Trophoblast cell (in vitro differentiated cells and primary cell): Measurements from ENCODE around the gene HTRA2.

Source experiments
- DNase-seq, 2 donors: peaks; one replicate each; pipeline ENCODE4 v3.0.0-alpha.2; 2016
- H2AFZ ChIP-seq: 2 replicates; pipeline ENCODE4 v1.6.1; 2013; ENCODE audit warnings: low read length, moderate library complexity, mild to moderate bottlenecking; ENCODE audit not compliant: insufficient read depth, poor library complexity
- H2AK5ac ChIP-seq: 2 replicates; pipeline ENCODE4 v1.6.1; 2013; ENCODE audit warnings: mild to moderate bottlenecking, low read length
- H2BK120ac ChIP-seq: 2 replicates; pipeline ENCODE4 v1.6.1; 2013; ENCODE audit warnings: low read length, mild to moderate bottlenecking, moderate library complexity; ENCODE audit not compliant: insufficient read depth, poor library complexity
- H2BK12ac ChIP-seq: 2 replicates; pipeline ENCODE4 v1.6.1; 2013; ENCODE audit warnings: mild to moderate bottlenecking, low read length, moderate library complexity
- H2BK5ac ChIP-seq: 2 replicates; pipeline ENCODE4 v1.6.1; 2013; ENCODE audit warnings: low read length, low read depth, moderate library complexity, mild to moderate bottlenecking; ENCODE audit not compliant: poor library complexity
- H3K14ac ChIP-seq: 2 replicates; pipeline ENCODE4 v1.6.1; 2013; ENCODE audit warnings: mild to moderate bottlenecking, low read length
- H3K18ac ChIP-seq: 2 replicates; pipeline ENCODE4 v1.6.1; 2013; ENCODE audit warnings: mild to moderate bottlenecking, low read length
- H3K23ac ChIP-seq: 2 replicates; pipeline ENCODE4 v1.6.1; 2013; ENCODE audit warnings: low read length
- H3K27ac ChIP-seq: 2 replicates; pipeline ENCODE4 v1.5.1; 2013; ENCODE audit warnings: low read depth, mild to moderate bottlenecking, inconsistent platforms, low read length, moderate library complexity
- H3K27me3 ChIP-seq: 2 replicates; pipeline ENCODE4 v1.6.1; 2013; ENCODE audit warnings: inconsistent platforms, mild to moderate bottlenecking, low read length, moderate library complexity; ENCODE audit not compliant: insufficient read depth
- H3K36me3 ChIP-seq, 2 experiments: 1 replicate in 1 of 2; 2 replicates in 1 of 2; pipeline ENCODE4 v1.6.1; 2013; ENCODE audit warnings: low read length in 2 of 2, mild to moderate bottlenecking in 2 of 2, moderate library complexity in 1 of 2; ENCODE audit not compliant: insufficient read depth in 2 of 2, control insufficient read depth in 1 of 2
- H3K4ac ChIP-seq: 2 replicates; pipeline ENCODE4 v1.6.1; 2013; ENCODE audit warnings: low read depth, mild to moderate bottlenecking, low read length, moderate library complexity
- H3K4me1 ChIP-seq, 2 experiments: 1 replicate in 1 of 2; 2 replicates in 1 of 2; pipeline ENCODE4 v1.6.1; 2013; ENCODE audit warnings: low read length in 2 of 2, mild to moderate bottlenecking in 2 of 2, moderate library complexity in 1 of 2; ENCODE audit not compliant: insufficient read depth in 2 of 2, control insufficient read depth in 1 of 2
- H3K4me2 ChIP-seq: 2 replicates; pipeline ENCODE4 v1.6.1; 2013; ENCODE audit warnings: inconsistent platforms, mild to moderate bottlenecking, low read length, moderate library complexity
- H3K4me3 ChIP-seq: 2 replicates; pipeline ENCODE4 v1.5.1; 2013; ENCODE audit warnings: mild to moderate bottlenecking, low read depth, low read length, inconsistent platforms
- H3K79me1 ChIP-seq: one replicate; pipeline ENCODE4 v1.6.1; 2013; ENCODE audit warnings: low read length
- H3K79me2 ChIP-seq: 2 replicates; pipeline ENCODE4 v1.6.1; 2013; ENCODE audit warnings: low read length, mild to moderate bottlenecking; ENCODE audit not compliant: control insufficient read depth, insufficient read depth, poor library complexity
- H3K9ac ChIP-seq: 2 replicates; pipeline ENCODE4 v1.6.1; 2013; ENCODE audit warnings: mild to moderate bottlenecking, low read length
- H3K9me3 ChIP-seq: 2 replicates; pipeline ENCODE4 v1.6.1; 2013; ENCODE audit warnings: low read depth, mild to moderate bottlenecking, control low read depth, inconsistent platforms, low read length; ENCODE audit not compliant: insufficient read depth
- H4K12ac ChIP-seq: 2 replicates; pipeline ENCODE4 v1.6.1; 2013; ENCODE audit warnings: low read depth, mild to moderate bottlenecking, low read length, moderate library complexity
- H4K8ac ChIP-seq: 2 replicates; pipeline ENCODE4 v1.6.1; 2013; ENCODE audit warnings: low read depth, mild to moderate bottlenecking, low read length, moderate library complexity
- H4K91ac ChIP-seq: one replicate; pipeline ENCODE4 v1.6.1; 2013; ENCODE audit warnings: low read depth, mild to moderate bottlenecking, low read length, moderate library complexity
- WGBS: extraction: QIAGEN DNeasy Blood & Tissue Kit; methylation state at CpG from one replicate; pipeline ENCODE4 v1.1.7; 2013; ENCODE audit warnings: missing lambda C conversion rate; ENCODE audit not compliant: insufficient read length, insufficient coverage; ENCODE audit errors: extremely low coverage; 5-methylcytosine and 5-hydroxymethylcytosine counted together

The HTRA2 gene

GRCh38 chr2:74562126-74562775, 32.5 kb downstream of the HTRA2 start:
- H3K4me1 ChIP-seq = peaks cover 0 to 4% of the 10 kb centered on the region in 2 experiments
- H3K23ac ChIP-seq = no peak overlapping the region
- no peak overlapping the region for H3K4me3 ChIP-seq
- no peak overlapping the region for H4K12ac ChIP-seq
- WGBS = no CpG with 5 or more reads among the region's 7 CpGs
- no peak overlapping the region for H3K27ac ChIP-seq
- no peaks in the 10 kb centered on the region for H3K79me1 ChIP-seq
- no peaks in the 10 kb centered on the region for H3K79me2 ChIP-seq
- no peak overlapping the region for H3K4me2 ChIP-seq
- no peak overlapping the region for H4K8ac ChIP-seq
- no peak overlapping the region for H2BK5ac ChIP-seq
- no peak overlapping the region for H2AK5ac ChIP-seq
- H3K9me3 ChIP-seq = no peaks in the 10 kb centered on the region
- H3K9ac ChIP-seq = no peak overlapping the region
- no peak overlapping the region for H3K18ac ChIP-seq
- peak overlapping the region; percentile 4 for H2BK12ac ChIP-seq
- H4K91ac ChIP-seq = no peak overlapping the region
- peak overlapping the region; percentile 19 for H3K14ac ChIP-seq
- no peaks in the 10 kb centered on the region for H3K36me3 ChIP-seq
- no peak overlapping the region for H3K4ac ChIP-seq
- no peak for DNase-seq
- H2AFZ ChIP-seq = no peak overlapping the region
- no peaks in the 10 kb centered on the region for H3K27me3 ChIP-seq
- no peak overlapping the region for H2BK120ac ChIP-seq

GRCh38 chr2:74564222-74564621, 34.5 kb downstream of the HTRA2 start:
- Histone ChIP-seq H4K12ac (no peak overlapping the region), H3K4me1 (peaks cover 0 to 4% of the 10 kb centered on the region in 2 experiments), H3K14ac (no peak overlapping the region), H3K18ac (no peak overlapping the region), H2BK5ac (no peak overlapping the region), H3K79me1 (no peaks in the 10 kb centered on the region), H3K79me2 (no peaks in the 10 kb centered on the region), H3K23ac (no peak overlapping the region), H3K4ac (no peak overlapping the region), H2BK120ac (no peak overlapping the region), H3K36me3 (no peaks in the 10 kb centered on the region), H4K8ac (no peak overlapping the region), H3K9me3 (no peaks in the 10 kb centered on the region), H3K27me3 (no peaks in the 10 kb centered on the region), H3K27ac (no peak overlapping the region), H3K4me2 (no peak overlapping the region), H2BK12ac (no peak overlapping the region), H2AK5ac (no peak overlapping the region), H4K91ac (no peak overlapping the region), H2AFZ (no peak overlapping the region), H3K4me3 (no peak overlapping the region), H3K9ac (no peak overlapping the region)
- no CpG with 5 or more reads among the region's 5 CpGs for WGBS
- no peak for DNase-seq

DNA sequence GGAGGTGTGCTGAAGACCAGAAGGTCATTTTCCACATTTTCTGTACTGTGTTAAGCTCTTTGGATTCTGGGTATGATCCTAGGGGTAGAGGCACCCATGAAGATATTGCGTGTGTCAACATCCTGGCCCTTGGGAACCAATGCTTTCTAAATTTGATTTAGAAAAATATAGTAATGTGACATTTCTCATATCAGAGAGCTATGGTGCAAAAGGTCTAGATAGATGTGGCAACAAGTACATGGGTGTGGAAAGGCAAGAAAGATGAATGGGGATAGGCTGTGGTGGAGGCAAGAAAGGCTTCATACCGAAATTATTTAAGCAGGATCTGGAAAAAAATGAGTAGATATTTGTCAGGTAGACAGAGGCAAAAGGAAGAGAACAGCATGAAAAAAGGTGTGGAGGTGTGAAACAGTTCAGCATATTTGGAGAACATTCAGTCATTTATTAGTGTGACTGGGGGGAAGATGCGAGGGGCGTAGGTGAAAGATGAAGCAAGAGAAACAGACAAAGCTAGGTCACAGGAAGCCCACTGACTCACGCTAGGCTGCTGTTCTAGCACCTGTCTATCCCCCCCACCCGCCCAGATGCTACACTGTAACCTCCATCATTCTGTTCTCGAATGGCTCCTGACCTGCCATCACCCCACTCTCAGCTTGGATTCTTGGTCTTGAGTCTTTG, 36.5 kb downstream of the HTRA2 start:
- no peak for DNase-seq
- Histone ChIP-seq H4K8ac (no peak overlapping the region), H4K91ac (no peak overlapping the region), H3K23ac (no peak overlapping the region), H3K9ac (no peak overlapping the region), H3K27me3 (no peaks in the 10 kb centered on the region), H3K14ac (no peak overlapping the region), H3K9me3 (no peaks in the 10 kb centered on the region), H3K18ac (no peak overlapping the region), H2BK120ac (no peak overlapping the region), H3K79me1 (no peaks in the 10 kb centered on the region), H3K27ac (no peak overlapping the region), H3K4me1 (no peaks in the 10 kb centered on the region), H2BK12ac (no peak overlapping the region), H3K4me3 (no peak overlapping the region), H2AK5ac (no peak overlapping the region), H2AFZ (no peak overlapping the region), H2BK5ac (no peak overlapping the region), H3K4ac (no peak overlapping the region), H3K36me3 (no peaks in the 10 kb centered on the region), H3K79me2 (no peaks in the 10 kb centered on the region), H3K4me2 (no peak overlapping the region), H4K12ac (no peak overlapping the region)
- no CpG with 5 or more reads among the region's 7 CpGs for WGBS

DNA sequence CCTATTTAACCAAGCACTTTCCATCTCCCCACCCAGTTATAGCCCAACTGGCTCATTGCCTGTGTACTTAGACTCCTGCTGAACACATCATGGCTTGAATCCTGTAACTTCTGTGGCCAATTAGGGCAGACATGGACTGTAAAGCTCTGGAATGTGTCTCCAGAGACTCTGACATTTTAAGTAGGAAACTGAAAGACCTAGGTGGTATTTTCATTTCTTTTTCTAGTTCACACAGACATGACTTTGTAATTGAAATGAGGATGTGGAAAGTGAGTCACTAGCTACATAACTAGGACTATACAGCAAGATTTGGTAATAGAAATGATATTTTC, 37.0 kb downstream of the HTRA2 start:
- Histone ChIP-seq H2BK120ac (no peak overlapping the region), H2BK12ac (no peak overlapping the region), H3K79me2 (no peaks in the 10 kb centered on the region), H3K14ac (no peak overlapping the region), H2BK5ac (no peak overlapping the region), H3K4me1 (no peaks in the 10 kb centered on the region), H3K79me1 (no peaks in the 10 kb centered on the region), H4K12ac (no peak overlapping the region), H3K4ac (no peak overlapping the region), H3K23ac (no peak overlapping the region), H3K9me3 (no peaks in the 10 kb centered on the region), H2AFZ (no peak overlapping the region), H3K36me3 (no peaks in the 10 kb centered on the region), H4K8ac (no peak overlapping the region), H4K91ac (no peak overlapping the region), H3K9ac (no peak overlapping the region), H3K27me3 (no peaks in the 10 kb centered on the region), H3K27ac (no peak overlapping the region), H3K18ac (no peak overlapping the region), H2AK5ac (no peak overlapping the region), H3K4me2 (no peak overlapping the region), H3K4me3 (no peak overlapping the region)
- DNase-seq = no peak
